Measurements from ENCODE around the gene KLHL35.

Gene KLHL35

GRCh38 chr11:75474240-75474639 is 41.2 kb upstream of the KLHL35 start:
- peak overlapping the region in 1 of 2 donors; percentile 94 for H3K27ac Mint-ChIP-seq

DNA sequence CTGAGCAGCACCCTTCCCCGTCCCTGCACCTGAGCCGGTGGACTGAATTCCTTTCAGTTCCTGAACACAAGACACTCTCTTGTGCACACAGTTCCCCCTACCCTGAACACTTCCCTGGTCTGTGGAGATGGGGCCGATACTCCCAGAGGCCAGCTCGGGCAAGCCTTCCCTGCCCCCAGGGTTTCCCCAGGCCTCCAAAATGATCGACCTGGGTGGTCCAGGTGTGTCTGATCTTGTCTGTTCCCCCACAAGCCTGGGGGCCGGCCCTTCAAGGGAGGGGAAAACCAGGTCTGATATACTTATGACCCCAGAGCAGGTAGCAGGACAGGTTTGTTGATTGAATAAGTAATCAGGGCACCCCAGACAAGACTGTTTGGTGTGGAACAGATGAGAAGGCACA is 40.7 kb upstream of the KLHL35 start:
- no peaks in the 10 kb centered on the region for H3K9me3 Mint-ChIP-seq
- H3K4me1 Mint-ChIP-seq (ENCODE audit: low read depth in 2 of 2): peaks cover 17 to 29% of the 10 kb centered on the region in 2 donors
- no peak for ATAC-seq (replicated peaks)
- H3K4me3 Mint-ChIP-seq: no peak overlapping the region
- DNase-seq: no peak
- no peak overlapping the region for H3K27ac Mint-ChIP-seq
- H3K27me3 Mint-ChIP-seq: no peaks in the 10 kb centered on the region
- H3K36me3 Mint-ChIP-seq (ENCODE audit: insufficient read depth): peaks cover 5% of the 10 kb centered on the region

More at GRCh38 chr11:75474240-75474639, 41.2 kb upstream of the KLHL35 start:
- Mint-ChIP-seq H3K4me3 (no peak overlapping the region), H3K4me1 (ENCODE audit: low read depth in 2 of 2) (peaks cover 20 to 29% of the 10 kb centered on the region in 2 donors), H3K9me3 (no peaks in the 10 kb centered on the region), H3K27me3 (no peaks in the 10 kb centered on the region), H3K36me3 (ENCODE audit: insufficient read depth) (peaks cover 5% of the 10 kb centered on the region)
- ATAC-seq (replicated peaks) (no peak), DNase-seq (no peak)

- no peak for ATAC-seq (replicated peaks)
- Mint-ChIP-seq H3K36me3 (ENCODE audit: insufficient read depth) (no peaks in the 10 kb centered on the region), H3K27ac (peak overlapping the region in 1 of 2 donors; percentile 65), H3K9me3 (no peaks in the 10 kb centered on the region), H3K27me3 (no peaks in the 10 kb centered on the region), H3K4me1 (ENCODE audit: low read depth in 2 of 2) (peaks cover 15 to 25% of the 10 kb centered on the region in 2 donors), H3K4me3 (no peak overlapping the region)
- no peak for DNase-seq
These were observed 39.2 kb upstream of the KLHL35 start for GRCh38 chr11:75472081-75472732.

DNA sequence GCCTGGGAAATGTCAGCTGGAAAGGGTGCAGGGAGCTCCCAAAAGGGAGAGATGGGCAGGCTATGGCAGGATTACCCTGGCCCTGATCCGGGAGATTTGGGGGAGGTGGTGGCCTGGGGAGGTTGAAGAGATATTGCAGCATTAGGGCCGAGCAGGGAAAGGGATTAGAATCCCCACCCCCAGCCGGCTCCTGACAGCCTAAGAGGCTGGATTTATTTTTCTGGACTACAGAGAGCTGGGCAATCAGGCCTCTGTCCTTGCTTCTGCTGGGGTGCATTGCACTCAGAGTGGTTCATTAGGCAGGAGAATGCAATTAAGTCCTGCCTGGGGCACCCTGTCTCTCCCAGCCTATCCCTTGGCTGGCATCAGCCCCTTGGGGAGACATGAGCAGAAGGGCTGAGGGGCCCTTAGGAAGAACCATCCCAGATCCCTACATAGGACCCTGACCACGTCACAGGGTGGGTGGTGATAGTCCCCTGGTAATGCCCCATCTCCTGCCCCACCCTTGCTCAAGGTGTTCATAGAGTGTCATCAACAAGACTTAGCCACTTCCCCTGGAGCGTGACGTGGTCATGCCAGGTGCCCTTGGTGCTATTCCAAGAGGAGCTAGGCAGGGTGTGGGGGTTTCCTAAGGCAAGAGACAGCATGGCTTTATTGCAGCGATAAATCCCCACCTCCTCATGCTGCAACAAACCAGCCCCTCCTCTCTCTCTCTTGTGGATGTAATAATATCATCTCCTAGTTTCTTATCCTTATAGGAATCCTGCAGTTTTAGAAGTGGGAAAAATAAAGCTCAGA is 38.4 kb upstream of the KLHL35 start:
- Mint-ChIP-seq H3K27ac (no peak overlapping the region), H3K27me3 (no peaks in the 10 kb centered on the region), H3K4me3 (no peak overlapping the region), H3K36me3 (ENCODE audit: insufficient read depth) (no peaks in the 10 kb centered on the region), H3K4me1 (ENCODE audit: low read depth in 2 of 2) (peaks cover 16 to 22% of the 10 kb centered on the region in 2 donors), H3K9me3 (no peaks in the 10 kb centered on the region)
- ATAC-seq (replicated peaks) (no peak), DNase-seq (no peak)

- ATAC-seq (replicated peaks) (no peak), DNase-seq (no peak)
- no peak overlapping the region for H3K27ac Mint-ChIP-seq
- H3K9me3 Mint-ChIP-seq: no peaks in the 10 kb centered on the region
- H3K27me3 Mint-ChIP-seq: no peaks in the 10 kb centered on the region
- H3K36me3 Mint-ChIP-seq (ENCODE audit: insufficient read depth): no peaks in the 10 kb centered on the region
- H3K4me1 Mint-ChIP-seq (ENCODE audit: low read depth in 2 of 2): peaks cover 11 to 14% of the 10 kb centered on the region in 2 donors
- H3K4me3 Mint-ChIP-seq: no peak overlapping the region
These were observed 37.6 kb upstream of the KLHL35 start for GRCh38 chr11:75470476-75471080.

DNA sequence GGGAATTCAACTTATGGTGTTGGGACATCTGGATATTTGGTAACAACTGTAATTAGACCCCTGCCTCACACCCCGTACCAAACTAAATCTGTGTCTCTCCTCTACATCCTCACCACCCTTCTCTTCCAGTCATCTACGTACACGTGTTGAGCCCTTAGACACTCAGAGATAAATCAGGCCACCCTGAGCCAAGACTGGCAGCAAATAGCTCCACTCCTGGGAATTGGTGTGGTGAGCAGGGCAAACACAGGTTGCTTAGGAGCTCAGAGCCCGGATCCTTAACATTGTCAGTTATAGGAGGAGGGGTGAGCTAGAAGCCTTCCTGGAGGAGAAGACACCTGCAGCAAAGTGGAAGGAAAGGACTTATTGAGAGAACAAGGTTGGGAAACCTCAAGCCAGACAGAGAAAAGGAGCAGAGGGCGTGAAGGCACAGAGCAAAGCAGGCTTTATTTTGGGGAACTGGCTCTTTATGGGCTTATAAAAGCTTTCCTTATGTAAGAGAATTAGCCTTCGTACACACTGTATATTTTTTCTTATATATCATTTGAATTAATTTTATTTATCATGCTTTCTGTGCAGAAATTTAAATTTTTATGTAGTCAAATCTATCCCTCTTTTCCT is 36.9 kb upstream of the KLHL35 start:
- Mint-ChIP-seq H3K4me3 (no peak overlapping the region), H3K4me1 (ENCODE audit: low read depth in 2 of 2) (peaks cover 6 to 8% of the 10 kb centered on the region in 2 donors), H3K27ac (no peak overlapping the region), H3K9me3 (no peaks in the 10 kb centered on the region), H3K36me3 (ENCODE audit: insufficient read depth) (no peaks in the 10 kb centered on the region), H3K27me3 (no peaks in the 10 kb centered on the region)
- no peak for DNase-seq
- ATAC-seq (replicated peaks): no peak

GRCh38 chr11:75468534-75469340 is 35.7 kb upstream of the KLHL35 start:
- DNase-seq (no peak), ATAC-seq (replicated peaks) (no peak)
- no peaks in the 10 kb centered on the region for H3K9me3 Mint-ChIP-seq
- H3K4me3 Mint-ChIP-seq: no peak overlapping the region
- H3K4me1 Mint-ChIP-seq (ENCODE audit: low read depth in 2 of 2): peaks cover 0 to 6% of the 10 kb centered on the region in 2 donors
- H3K27me3 Mint-ChIP-seq: no peaks in the 10 kb centered on the region
- no peaks in the 10 kb centered on the region for H3K36me3 Mint-ChIP-seq (ENCODE audit: insufficient read depth)
- peak overlapping the region; percentile 44 to 74 for H3K27ac Mint-ChIP-seq

DNA sequence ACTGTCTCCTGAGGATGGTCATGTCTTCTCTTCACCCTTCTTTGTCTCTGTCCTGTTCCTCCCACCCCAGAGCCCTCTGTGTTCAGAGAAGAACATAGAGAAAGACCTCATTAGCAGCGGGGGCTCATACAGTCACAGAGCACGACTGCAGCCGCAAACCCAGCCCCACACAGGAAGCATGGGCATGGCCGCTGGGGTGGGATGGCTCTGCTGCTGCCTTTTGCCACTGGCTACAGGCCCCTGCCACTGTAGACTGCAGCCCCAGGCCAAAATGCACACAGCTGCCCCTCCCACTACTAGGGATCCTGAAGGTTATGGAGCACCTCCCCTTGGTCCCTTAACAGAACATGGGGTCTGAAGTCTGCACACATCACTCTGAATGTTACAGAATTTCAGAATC is 34.9 kb upstream of the KLHL35 start:
- Mint-ChIP-seq H3K36me3 (ENCODE audit: insufficient read depth) (no peaks in the 10 kb centered on the region), H3K27ac (no peak overlapping the region), H3K27me3 (no peaks in the 10 kb centered on the region), H3K4me3 (no peak overlapping the region), H3K9me3 (no peaks in the 10 kb centered on the region), H3K4me1 (ENCODE audit: low read depth in 2 of 2) (peaks cover 0 to 4% of the 10 kb centered on the region in 2 donors)
- ATAC-seq (replicated peaks): no peak
- no peak for DNase-seq

DNA sequence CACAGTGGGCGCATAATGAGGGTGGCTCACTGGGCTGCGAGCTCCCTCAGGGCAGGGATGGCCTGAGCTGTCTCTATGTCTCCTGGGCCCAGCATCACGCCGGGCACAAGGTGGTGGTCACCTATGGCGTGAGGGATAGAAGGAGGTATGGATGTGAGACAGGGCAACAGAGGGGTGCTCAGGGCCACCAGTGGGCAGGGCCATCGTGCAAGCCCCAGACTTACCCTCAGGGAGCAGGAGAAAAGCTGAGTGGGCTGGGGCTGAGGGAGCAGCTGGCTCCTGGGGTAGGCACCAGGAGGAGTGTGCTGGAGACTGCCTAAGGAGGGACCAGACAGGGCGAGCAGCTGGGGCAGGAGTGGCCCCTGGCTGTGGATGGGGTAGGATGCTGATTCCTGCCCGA is 34.3 kb upstream of the KLHL35 start:
- no peak for ATAC-seq (replicated peaks)
- Mint-ChIP-seq H3K4me1 (ENCODE audit: low read depth in 2 of 2) (peaks cover 0 to 4% of the 10 kb centered on the region in 2 donors), H3K27me3 (no peaks in the 10 kb centered on the region), H3K9me3 (no peaks in the 10 kb centered on the region), H3K36me3 (ENCODE audit: insufficient read depth) (no peaks in the 10 kb centered on the region), H3K4me3 (no peak overlapping the region), H3K27ac (no peak overlapping the region)
- no peak for DNase-seq

- Mint-ChIP-seq H3K27me3 (no peaks in the 10 kb centered on the region), H3K27ac (peak overlapping the region; percentile 28 to 74), H3K9me3 (no peaks in the 10 kb centered on the region), H3K4me1 (ENCODE audit: low read depth in 2 of 2) (peaks cover 0 to 4% of the 10 kb centered on the region in 2 donors), H3K4me3 (no peak overlapping the region), H3K36me3 (ENCODE audit: insufficient read depth) (no peaks in the 10 kb centered on the region)
- no peak for ATAC-seq (replicated peaks)
- no peak for DNase-seq
These were observed 32.9 kb upstream of the KLHL35 start for GRCh38 chr11:75465701-75466531.

DNA sequence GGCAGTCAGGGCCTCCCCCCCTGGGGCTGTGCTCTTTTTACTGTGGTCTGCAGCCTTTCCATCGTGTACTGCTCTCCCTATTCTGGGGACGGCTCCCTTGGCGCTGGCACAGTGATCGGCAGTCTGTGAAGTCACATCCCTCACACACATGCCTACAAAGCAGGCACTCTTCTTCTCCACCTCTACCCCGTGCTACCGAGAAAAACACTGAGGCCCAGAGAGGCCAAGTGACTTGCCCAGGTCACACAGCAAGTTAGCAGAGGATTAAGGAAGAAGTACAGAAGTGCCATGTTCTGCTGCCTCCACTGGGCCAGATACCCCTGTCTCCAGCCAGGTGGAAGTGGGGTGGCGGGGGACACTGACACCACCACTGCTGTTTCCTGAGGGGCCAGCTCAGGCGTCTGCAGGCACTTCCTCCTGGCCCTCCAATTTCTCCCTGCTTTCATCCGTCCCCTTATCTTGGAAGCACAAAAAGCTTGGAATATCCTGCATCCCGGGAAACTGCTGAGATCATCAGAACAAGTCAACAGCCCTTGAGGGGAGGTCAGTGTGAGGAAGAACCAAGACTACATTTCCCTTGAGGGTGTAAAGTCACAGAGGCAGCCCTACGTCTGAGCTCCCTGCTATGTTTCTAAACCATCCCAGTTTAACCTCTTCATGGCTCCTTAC is 30.2 kb upstream of the KLHL35 start:
- no peak for ATAC-seq (replicated peaks)

DNA sequence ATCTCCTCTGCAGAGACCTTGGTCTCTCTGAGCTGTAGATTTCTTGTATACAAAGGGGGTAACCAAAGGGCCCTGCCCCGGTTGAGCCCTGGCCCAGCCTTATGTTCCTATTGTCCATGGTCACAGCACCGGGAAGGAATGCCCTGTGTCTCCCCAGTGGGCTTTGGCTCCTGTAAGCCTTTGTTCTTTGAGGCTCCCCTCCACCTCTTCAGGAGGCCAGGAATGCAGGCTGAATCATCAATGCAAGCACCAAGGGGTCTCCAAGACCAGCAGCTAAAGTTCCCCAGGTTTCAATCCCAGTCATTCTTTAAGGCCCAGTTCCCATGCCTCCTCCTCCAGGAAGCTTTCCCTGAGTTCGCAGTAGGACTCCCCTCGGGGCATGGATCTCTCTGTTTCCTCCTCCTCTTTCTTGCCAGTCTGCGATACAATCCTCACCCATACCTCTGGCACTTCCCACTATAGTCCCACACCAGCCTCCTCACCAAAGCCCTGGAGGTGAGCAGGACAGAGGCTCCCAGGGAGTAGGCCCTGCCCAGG is 29.2 kb upstream of the KLHL35 start:
- Mint-ChIP-seq H3K27ac (peak overlapping the region in 1 of 2 donors; percentile 49), H3K9me3 (no peaks in the 10 kb centered on the region), H3K27me3 (no peaks in the 10 kb centered on the region), H3K36me3 (ENCODE audit: insufficient read depth) (peaks cover 9% of the 10 kb centered on the region), H3K4me1 (ENCODE audit: low read depth in 2 of 2) (peaks cover 0 to 4% of the 10 kb centered on the region in 2 donors), H3K4me3 (no peak overlapping the region)
- DNase-seq (no peak), ATAC-seq (replicated peaks) (no peak)

More for the DNA sequence above, 30.2 kb upstream of the KLHL35 start:
- Mint-ChIP-seq H3K9me3 (no peaks in the 10 kb centered on the region), H3K4me1 (ENCODE audit: low read depth in 2 of 2) (peaks cover 0 to 4% of the 10 kb centered on the region in 2 donors), H3K27me3 (no peaks in the 10 kb centered on the region), H3K4me3 (no peak overlapping the region), H3K36me3 (ENCODE audit: insufficient read depth) (peaks cover 9% of the 10 kb centered on the region), H3K27ac (peak overlapping the region in 1 of 2 donors; percentile 75)
- no peak for DNase-seq
